Activated naive CD4-positive, alpha-beta T cell treated with anti-CD3 and anti-CD28 coated beads, Interleukin-2, amount 50 U/mL, for 16 hours (primary cell): Measurements from ENCODE around the gene ECSIT.
"Not testable (repeated sequence)": the region's sequence is repeated elsewhere in the genome, so short reads cannot be mapped to it uniquely, and the experiment has no call there.

Experiments
- DNase-seq: peaks from one replicate; pipeline ENCODE4 v3.0.0-alpha.2; 2020

Gene ECSIT, protein sequence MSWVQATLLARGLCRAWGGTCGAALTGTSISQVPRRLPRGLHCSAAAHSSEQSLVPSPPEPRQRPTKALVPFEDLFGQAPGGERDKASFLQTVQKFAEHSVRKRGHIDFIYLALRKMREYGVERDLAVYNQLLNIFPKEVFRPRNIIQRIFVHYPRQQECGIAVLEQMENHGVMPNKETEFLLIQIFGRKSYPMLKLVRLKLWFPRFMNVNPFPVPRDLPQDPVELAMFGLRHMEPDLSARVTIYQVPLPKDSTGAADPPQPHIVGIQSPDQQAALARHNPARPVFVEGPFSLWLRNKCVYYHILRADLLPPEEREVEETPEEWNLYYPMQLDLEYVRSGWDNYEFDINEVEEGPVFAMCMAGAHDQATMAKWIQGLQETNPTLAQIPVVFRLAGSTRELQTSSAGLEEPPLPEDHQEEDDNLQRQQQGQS

GRCh38 chr19:11528551-11529341, at the start of gene ECSIT:
Gene ECSIT (minus strand): TSS chr19:11529134. CDS start chr19:11519170, 9,964 bp downstream.
- peak; percentile 93 for DNase-seq

- DNase-seq, result no peak
These were observed 48.7 kb upstream of the ECSIT start, which contains the start of gene ACP5 for GRCh38 chr19:11577451-11578257. Gene ACP5 (minus strand): TSS chr19:11577645. CDS start chr19:11577317, 328 bp downstream.

DNA sequence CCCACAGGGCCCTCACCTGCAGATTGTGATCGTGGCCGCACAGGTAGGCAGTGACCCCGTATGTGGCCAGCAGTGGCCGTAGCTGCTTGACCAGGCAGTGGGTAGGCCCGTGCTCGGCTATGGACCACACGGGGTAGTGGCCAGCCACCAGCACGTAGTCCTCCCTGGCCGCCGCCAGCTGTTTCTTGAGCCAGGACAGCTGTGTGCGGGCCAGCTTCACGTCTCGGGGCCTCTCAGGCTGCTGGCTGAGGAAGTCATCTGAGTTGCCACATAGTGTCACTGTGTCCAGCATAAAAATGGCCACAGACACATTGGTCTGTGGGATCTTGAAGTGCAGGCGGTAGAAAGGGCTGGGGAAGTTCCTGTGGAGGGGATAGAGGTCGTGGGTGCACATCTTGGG, 47.3 kb upstream of the ECSIT start:
- no peak for DNase-seq

DNA sequence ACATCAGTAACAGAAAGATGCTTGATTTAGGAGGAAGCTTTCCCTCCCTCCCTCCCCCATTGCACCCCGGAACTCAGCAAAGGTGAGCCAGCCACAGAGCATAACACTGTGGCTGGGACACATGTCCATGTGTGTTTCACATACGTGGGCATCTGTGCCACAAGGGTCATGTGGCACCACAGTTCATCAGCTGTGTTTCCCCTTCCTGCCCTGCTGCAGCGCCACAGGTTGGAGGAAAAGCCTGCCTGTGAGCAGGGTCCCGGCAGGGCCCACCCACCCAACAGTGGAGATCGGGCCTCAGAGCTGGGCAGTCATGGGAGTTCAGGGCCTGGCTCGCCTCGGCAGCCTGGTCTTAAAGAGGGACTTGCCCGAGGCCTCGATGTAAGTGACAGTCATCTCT, 45.8 kb upstream of the ECSIT start:
- DNase-seq, result no peak

GRCh38 chr19:11573763-11574162, 44.8 kb upstream of the ECSIT start:
- not testable (repeated sequence) for DNase-seq

GRCh38 chr19:11573354-11573753, 44.4 kb upstream of the ECSIT start:
- DNase-seq, result not testable (repeated sequence)

GRCh38 chr19:11570039-11570462, 41.1 kb upstream of the ECSIT start:
- no peak for DNase-seq

GRCh38 chr19:11566164-11566563, 37.2 kb upstream of the ECSIT start:
- no peak for DNase-seq

DNA sequence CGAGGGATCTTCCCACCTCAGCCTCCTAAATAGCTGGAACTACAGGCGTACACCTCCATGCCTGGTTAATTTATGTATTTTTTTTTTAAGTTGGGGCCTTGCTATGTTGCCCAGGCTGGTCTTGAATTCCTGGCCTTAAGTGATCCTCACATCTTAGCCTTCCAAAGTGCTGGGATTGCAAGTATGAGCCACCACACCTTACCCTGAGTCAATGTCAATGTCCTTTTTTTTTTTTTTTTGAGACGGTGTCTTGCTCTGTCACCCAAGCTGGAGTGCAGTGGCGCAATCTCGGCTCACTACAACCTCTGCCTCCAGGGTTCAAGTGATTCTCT, 36.7 kb upstream of the ECSIT start:
- not testable (repeated sequence) for DNase-seq

- DNase-seq, result not testable (repeated sequence)
These were observed 35.3 kb upstream of the ECSIT start for GRCh38 chr19:11564082-11564807.

DNA sequence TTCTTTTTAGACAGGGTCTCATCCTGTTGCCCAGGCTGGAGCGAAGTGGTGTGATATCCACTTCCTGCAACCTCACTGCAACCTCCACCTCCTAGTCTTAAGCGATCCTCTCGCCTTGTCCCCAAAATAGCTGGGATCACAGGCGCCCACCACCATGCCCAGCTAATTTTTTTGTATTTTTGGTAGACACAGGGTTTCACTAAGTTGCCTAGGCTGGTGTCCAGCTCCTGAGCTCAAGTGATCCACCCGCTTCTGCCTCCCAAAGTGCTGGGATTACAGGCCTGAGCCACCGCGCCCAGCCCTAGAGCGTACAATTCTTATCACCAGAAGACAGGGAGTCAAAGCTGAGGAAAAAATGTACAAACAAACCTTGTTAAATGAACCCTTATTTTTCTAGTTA, 34.6 kb upstream of the ECSIT start:
- no peak for DNase-seq

- DNase-seq, result peak; percentile 58
These were observed 31.6 kb upstream of the ECSIT start for GRCh38 chr19:11560404-11561051.

GRCh38 chr19:11558881-11559828, 30.2 kb upstream of the ECSIT start, which contains the start of gene ELOF1:
Gene ELOF1 (minus strand): TSS chr19:11559230. CDS start chr19:11554347, 4,883 bp downstream.
- DNase-seq, result peak; percentile 97

- DNase-seq, result no peak
These were observed 27.9 kb upstream of the ECSIT start for GRCh38 chr19:11556634-11557420.

- DNase-seq, result no peak
These were observed 26.3 kb upstream of the ECSIT start for GRCh38 chr19:11555246-11555645.

- DNase-seq, result no peak
These were observed 25.2 kb upstream of the ECSIT start for GRCh38 chr19:11554160-11554559.

GRCh38 chr19:11552666-11553372, 23.9 kb upstream of the ECSIT start:
- DNase-seq, result no peak

- no peak for DNase-seq
These were observed 22.8 kb upstream of the ECSIT start for GRCh38 chr19:11551603-11552235.
